ENCODE results near the gene TMEM185B.

Gene TMEM185B

GRCh38 chr2:120223034-120223912, at the start of gene TMEM185B:
Gene TMEM185B, minus strand, starts transcription at chr2:120223400. Its CDS starts 424 bp downstream, at chr2:120222976.
- Histone ChIP-seq H3K4me3 (ENCODE audit: low read length, poor library complexity, severe bottlenecking) (peak within 1 kb of the TSS; percentile 92), H3K9ac (ENCODE audit: low read depth, low read length, poor library complexity, severe bottlenecking) (peak within 1 kb of the TSS; percentile 74), H3K9me3 (ENCODE audit: insufficient read depth, low read depth, low read length) (no peaks in the 10 kb centered on the region), H3K27me3 (ENCODE audit: insufficient read depth, low read length, poor library complexity, severe bottlenecking) (no peaks in the 10 kb centered on the region), H4K20me1 (ENCODE audit: insufficient read depth, low read length, poor library complexity, severe bottlenecking) (peaks cover 11% of the 10 kb centered on the region), H3K79me2 (ENCODE audit: insufficient read depth, low read length) (peaks cover 27% of the 10 kb centered on the region), H3K9me2 (replicated peaks; ENCODE audit: low read depth, low read length) (no peaks in the 10 kb centered on the region), H3F3A (ENCODE audit: low read depth) (no peaks in the 10 kb centered on the region), H3K36me3 (ENCODE audit: insufficient read depth, low read length) (no peaks in the 10 kb centered on the region), H2AFZ (ENCODE audit: low read length) (peak within 1 kb of the TSS; percentile 96), H3K4me2 (ENCODE audit: low read depth, low read length, poor library complexity, severe bottlenecking) (peak within 1 kb of the TSS; percentile 85), H3K4me1 (ENCODE audit: insufficient read depth, low read length, poor library complexity, severe bottlenecking) (peaks cover 44% of the 10 kb centered on the region)
- TF ChIP-seq EZH2phosphoT487 (IDR thresholded peaks at IDR 0.05; ENCODE audit: borderline replicate concordance) (no peak), CTCF (conservative IDR thresholded peaks at IDR 0.05; ENCODE audit: low read length) (peak; percentile 37; the same call in 1 of the 2 replicates)

GRCh38 chr2:120271711-120272379, 48.6 kb upstream of the TMEM185B start:
- no peaks in the 10 kb centered on the region for H4K20me1 ChIP-seq (ENCODE audit: insufficient read depth, low read length, poor library complexity, severe bottlenecking)
- H3K9ac ChIP-seq (ENCODE audit: low read depth, low read length, poor library complexity, severe bottlenecking): no peak overlapping the region
- H2AFZ ChIP-seq (ENCODE audit: low read length): no peak overlapping the region
- H3K79me2 ChIP-seq (ENCODE audit: insufficient read depth, low read length): peaks cover 24% of the 10 kb centered on the region
- no peak overlapping the region for H3K4me3 ChIP-seq (ENCODE audit: low read length, poor library complexity, severe bottlenecking)
- no peaks in the 10 kb centered on the region for H3K27me3 ChIP-seq (ENCODE audit: insufficient read depth, low read length, poor library complexity, severe bottlenecking)
- no peaks in the 10 kb centered on the region; the same call in 1 of the 2 replicates for H3K9me3 ChIP-seq (ENCODE audit: insufficient read depth, low read depth, low read length)
- no peaks in the 10 kb centered on the region for H3F3A ChIP-seq (ENCODE audit: low read depth)
- no peaks in the 10 kb centered on the region for H3K36me3 ChIP-seq (ENCODE audit: insufficient read depth, low read length)
- no peaks in the 10 kb centered on the region for H3K9me2 ChIP-seq (replicated peaks; ENCODE audit: low read depth, low read length)
- H3K4me1 ChIP-seq (ENCODE audit: insufficient read depth, low read length, poor library complexity, severe bottlenecking): no peaks in the 10 kb centered on the region
- no peak overlapping the region for H3K4me2 ChIP-seq (ENCODE audit: low read depth, low read length, poor library complexity, severe bottlenecking)
- TF ChIP-seq CTCF (conservative IDR thresholded peaks at IDR 0.05; ENCODE audit: low read length) (no peak), EZH2phosphoT487 (IDR thresholded peaks at IDR 0.05; ENCODE audit: borderline replicate concordance) (no peak)

- no peak overlapping the region for H3K4me3 ChIP-seq (ENCODE audit: low read length, poor library complexity, severe bottlenecking)
- no peaks in the 10 kb centered on the region for H3K36me3 ChIP-seq (ENCODE audit: insufficient read depth, low read length)
- H4K20me1 ChIP-seq (ENCODE audit: insufficient read depth, low read length, poor library complexity, severe bottlenecking): no peaks in the 10 kb centered on the region
- H3K9me3 ChIP-seq (ENCODE audit: insufficient read depth, low read depth, low read length): no peaks in the 10 kb centered on the region; the same call in 1 of the 2 replicates
- TF ChIP-seq EZH2phosphoT487 (IDR thresholded peaks at IDR 0.05; ENCODE audit: borderline replicate concordance): no peak
- no peak for TF ChIP-seq CTCF (conservative IDR thresholded peaks at IDR 0.05; ENCODE audit: low read length)
- no peaks in the 10 kb centered on the region for H3F3A ChIP-seq (ENCODE audit: low read depth)
- no peak overlapping the region for H2AFZ ChIP-seq (ENCODE audit: low read length)
- no peak overlapping the region for H3K4me2 ChIP-seq (ENCODE audit: low read depth, low read length, poor library complexity, severe bottlenecking)
- H3K27me3 ChIP-seq (ENCODE audit: insufficient read depth, low read length, poor library complexity, severe bottlenecking): no peaks in the 10 kb centered on the region
- no peak overlapping the region for H3K9ac ChIP-seq (ENCODE audit: low read depth, low read length, poor library complexity, severe bottlenecking)
- H3K79me2 ChIP-seq (ENCODE audit: insufficient read depth, low read length): peaks cover 15% of the 10 kb centered on the region
- no peaks in the 10 kb centered on the region for H3K9me2 ChIP-seq (replicated peaks; ENCODE audit: low read depth, low read length)
- no peaks in the 10 kb centered on the region for H3K4me1 ChIP-seq (ENCODE audit: insufficient read depth, low read length, poor library complexity, severe bottlenecking)
These were observed 46.6 kb upstream of the TMEM185B start for GRCh38 chr2:120269816-120270215.
